H9 (cell line): Measurements from ENCODE around the gene PRKCD. TPM values are rescaled to one million over a fixed set of nuclear protein-coding genes. Genes with fewer than 3 reads are reported as not detected.

Source experiments
- DNase-seq: peaks from one replicate; pipeline ENCODE4 v3.0.0-alpha.2; 2017
- H2AFZ ChIP-seq: one replicate; pipeline ENCODE4 v1.6.1; 2013; ENCODE audit warnings: mild to moderate bottlenecking, low read length, control low read depth, moderate library complexity
- H2AK5ac ChIP-seq: 2 replicates; pipeline ENCODE4 v1.6.1; 2013; ENCODE audit warnings: low read length, control low read depth, mixed read lengths; ENCODE audit not compliant: insufficient read length
- H2BK120ac ChIP-seq: one replicate; pipeline ENCODE4 v1.6.1; 2013; ENCODE audit warnings: low read depth, mild to moderate bottlenecking, low read length, control low read depth, inconsistent platforms; ENCODE audit not compliant: poor library complexity, severe bottlenecking
- H2BK12ac ChIP-seq: 2 replicates; pipeline ENCODE4 v1.6.1; 2013; ENCODE audit warnings: low read length, control low read depth, mixed read lengths, low read depth; ENCODE audit not compliant: insufficient read length
- H2BK15ac ChIP-seq: 2 replicates; pipeline ENCODE4 v1.6.1; 2013; ENCODE audit warnings: low read depth, low read length, control low read depth
- H2BK20ac ChIP-seq: one replicate; pipeline ENCODE4 v1.6.1; 2013; ENCODE audit warnings: low read depth, mild to moderate bottlenecking, low read length, control low read depth, inconsistent platforms; ENCODE audit not compliant: poor library complexity, severe bottlenecking
- H2BK5ac ChIP-seq: 2 replicates; pipeline ENCODE4 v1.6.1; 2013; ENCODE audit warnings: low read length, control low read depth, mixed read lengths; ENCODE audit not compliant: insufficient read length
- H3K14ac ChIP-seq: 2 replicates; pipeline ENCODE4 v1.6.1; 2013; ENCODE audit warnings: low read length, control low read depth; ENCODE audit not compliant: insufficient read depth
- H3K18ac ChIP-seq: 2 replicates; pipeline ENCODE4 v1.6.1; 2013; ENCODE audit warnings: low read depth, mild to moderate bottlenecking, mixed read lengths, low read length, control low read depth; ENCODE audit not compliant: insufficient read length
- H3K23ac ChIP-seq: 2 replicates; pipeline ENCODE4 v1.6.1; 2013; ENCODE audit warnings: low read length, control low read depth, mixed read lengths, low read depth; ENCODE audit not compliant: insufficient read length
- H3K23me2 ChIP-seq: 2 replicates; pipeline ENCODE4 v1.6.1; 2013; ENCODE audit warnings: low read depth, mild to moderate bottlenecking, mixed read lengths, low read length, control low read depth; ENCODE audit not compliant: insufficient read length, poor library complexity, severe bottlenecking
- H3K27ac ChIP-seq: 2 replicates; pipeline ENCODE4 v1.5.1; 2013; ENCODE audit warnings: low read length, control low read depth, mixed read lengths, low read depth; ENCODE audit not compliant: insufficient read length
- H3K27me3 ChIP-seq: 2 replicates; pipeline ENCODE4 v1.6.1; 2013; ENCODE audit warnings: low read length, control low read depth, inconsistent platforms; ENCODE audit not compliant: insufficient read depth
- H3K4ac ChIP-seq: 2 replicates; pipeline ENCODE4 v1.6.1; 2013; ENCODE audit warnings: low read depth, mild to moderate bottlenecking, control low read depth, inconsistent platforms, low read length, moderate library complexity
- H3K4me1 ChIP-seq: 2 replicates; pipeline ENCODE4 v1.6.1; 2013; ENCODE audit warnings: low read length, control low read depth, inconsistent platforms; ENCODE audit not compliant: insufficient read depth
- H3K4me2 ChIP-seq: 2 replicates; pipeline ENCODE4 v1.6.1; 2013; ENCODE audit warnings: low read length, control low read depth, mixed read lengths; ENCODE audit not compliant: insufficient read length, insufficient read depth
- H3K56ac ChIP-seq: 2 replicates; pipeline ENCODE4 v1.6.1; 2013; ENCODE audit warnings: low read depth, mild to moderate bottlenecking, mixed read lengths, low read length, control low read depth; ENCODE audit not compliant: insufficient read length
- H3K79me1 ChIP-seq: 2 replicates; pipeline ENCODE4 v1.6.1; 2013; ENCODE audit warnings: low read depth, mild to moderate bottlenecking, moderate library complexity, low read length, control low read depth, inconsistent platforms; ENCODE audit not compliant: insufficient read depth, poor library complexity, severe bottlenecking
- H3K79me2 ChIP-seq: 2 replicates; pipeline ENCODE4 v1.6.1; 2013; ENCODE audit warnings: low read length, control low read depth, inconsistent platforms; ENCODE audit not compliant: insufficient read depth
- H3K9ac ChIP-seq: 2 replicates; pipeline ENCODE4 v1.6.1; 2013; ENCODE audit warnings: low read length, control low read depth, mixed read lengths; ENCODE audit not compliant: insufficient read length; ENCODE audit errors: extremely low read depth
- H3K9me3 ChIP-seq: one replicate; pipeline ENCODE4 v1.6.1; 2013; ENCODE audit warnings: low read depth, low read length, inconsistent platforms; ENCODE audit not compliant: control insufficient read depth
- H3T11ph ChIP-seq: one replicate; pipeline ENCODE4 v1.6.1; 2013; ENCODE audit warnings: mild to moderate bottlenecking, low read length, control low read depth, inconsistent platforms
- H4K20me1 ChIP-seq: one replicate; pipeline ENCODE4 v1.6.1; 2013; ENCODE audit not compliant: control insufficient read depth, insufficient read length, insufficient read depth
- H4K5ac ChIP-seq: 2 replicates; pipeline ENCODE4 v1.6.1; 2013; ENCODE audit warnings: low read depth, mild to moderate bottlenecking, mixed read lengths, low read length, control low read depth; ENCODE audit not compliant: insufficient read length
- H4K8ac ChIP-seq: replicated peaks from 2 replicates; pipeline ENCODE4 v1.6.1; 2013; ENCODE audit warnings: low read length, control low read depth, mixed read lengths, low read depth; ENCODE audit not compliant: insufficient read length
- H4K91ac ChIP-seq: 2 replicates; pipeline ENCODE4 v1.6.1; 2013; ENCODE audit warnings: low read depth, mild to moderate bottlenecking, moderate library complexity, mixed read lengths, low read length, control low read depth; ENCODE audit not compliant: insufficient read length
- H3K27ac Mint-ChIP-seq, 3 experiments: 2 replicates in 2 of 3; 3 replicates in 1 of 3; pipeline ENCODE4 v1.8.0; 2020 to 2021; ENCODE audit warnings: mixed read lengths in 3 of 3, mild to moderate bottlenecking in 1 of 3, moderate library complexity in 1 of 3
- H3K27me3 Mint-ChIP-seq: 2 replicates; pipeline ENCODE4 v1.8.0; 2021; ENCODE audit warnings: low read depth, mild to moderate bottlenecking, moderate library complexity, mixed read lengths
- H3K36me3 Mint-ChIP-seq, 3 experiments: 2 replicates in 2 of 3; 3 replicates in 1 of 3; pipeline ENCODE4 v1.8.0; 2020 to 2021; ENCODE audit warnings: low read depth in 3 of 3, mixed read lengths in 3 of 3; ENCODE audit not compliant: insufficient read depth in 1 of 3
- H3K4me1 Mint-ChIP-seq, 2 experiments: 2 replicates each; pipeline ENCODE4 v1.8.0; 2020; ENCODE audit warnings: mixed read lengths in 2 of 2
- H3K4me3 Mint-ChIP-seq, 2 experiments: 2 replicates in 1 of 2; 3 replicates in 1 of 2; pipeline ENCODE4 v1.8.0; 2020 to 2021; ENCODE audit warnings: mild to moderate bottlenecking in 2 of 2, mixed read lengths in 2 of 2, moderate library complexity in 1 of 2
- H3K9me3 Mint-ChIP-seq, 2 experiments: 2 replicates in 1 of 2; 3 replicates in 1 of 2; pipeline ENCODE4 v1.8.0; 2020; ENCODE audit warnings: mild to moderate bottlenecking in 2 of 2, mixed read lengths in 2 of 2, moderate library complexity in 1 of 2
- WGBS: extraction: QIAGEN DNeasy Blood & Tissue Kit; methylation state at CpG from one replicate; pipeline ENCODE4 v1.1.7; 2013; ENCODE audit warnings: missing lambda C conversion rate, low lambda C conversion rate, mixed read lengths; ENCODE audit not compliant: insufficient read length; ENCODE audit errors: extremely low coverage; 5-methylcytosine and 5-hydroxymethylcytosine counted together
- total RNA-seq: library from RNA; stranded (reverse); gene quantifications from 2 replicates; pipeline ENCODE4 v1.2.1, GENCODE V29; 2021
- TF ChIP-seq, protein P1 (sequence below): fragments of 200-600 bp; sonication (generic); conservative IDR thresholded peaks from 3 replicates; pipeline ENCODE4 v1.8.0; 2021; ENCODE audit warnings: antibody characterized with exemption, mild to moderate bottlenecking

The PRKCD gene
- total RNA-seq, 1 experiment from 2014 or later, result 23.7 TPM

DNA sequence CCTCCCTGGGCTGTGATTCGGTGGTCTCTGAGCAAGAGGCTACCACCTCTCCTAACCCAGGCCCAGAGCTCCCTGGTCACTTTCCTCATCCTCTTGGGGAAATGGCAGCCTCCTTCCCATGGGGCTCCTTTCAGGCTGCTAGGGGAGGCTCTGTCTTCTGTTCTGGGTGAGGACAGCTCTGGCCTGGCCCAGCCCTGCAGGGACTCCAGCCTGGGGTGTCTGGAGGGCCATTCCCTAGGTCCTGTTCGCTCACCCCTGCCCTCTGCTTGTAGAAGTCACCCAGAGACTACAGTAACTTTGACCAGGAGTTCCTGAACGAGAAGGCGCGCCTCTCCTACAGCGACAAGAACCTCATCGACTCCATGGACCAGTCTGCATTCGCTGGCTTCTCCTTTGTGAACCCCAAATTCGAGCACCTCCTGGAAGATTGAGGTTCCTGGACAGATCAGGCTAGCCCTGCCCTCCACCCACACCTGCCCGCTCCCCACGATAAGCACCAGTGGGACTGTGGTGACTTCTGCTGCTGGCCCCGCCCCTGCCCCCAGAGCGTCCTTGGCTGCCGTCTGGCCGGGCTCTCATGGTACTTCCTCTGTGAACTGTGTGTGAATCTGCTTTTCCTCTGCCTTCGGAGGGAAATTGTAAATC lies 30.9 kb downstream of the PRKCD start:
- no peaks in the 10 kb centered on the region for H3K79me2 ChIP-seq
- H2AFZ ChIP-seq, result no peak overlapping the region
- H2BK5ac ChIP-seq, result no peak overlapping the region
- no peaks in the 10 kb centered on the region for H4K20me1 ChIP-seq
- H3K9me3 ChIP-seq, result no peaks in the 10 kb centered on the region
- no peak overlapping the region; a peak in 1 of 7 replicates for H3K27ac Mint-ChIP-seq
- H3K4me2 ChIP-seq, result no peak overlapping the region
- no peaks in the 10 kb centered on the region for H3K9me3 Mint-ChIP-seq
- no peak overlapping the region for H3K14ac ChIP-seq
- DNase-seq, result no peak
- no peak overlapping the region for H2AK5ac ChIP-seq
- no peak overlapping the region for H3T11ph ChIP-seq
- H3K4me3 Mint-ChIP-seq, result no peak overlapping the region
- H3K27me3 ChIP-seq, result no peaks in the 10 kb centered on the region
- H3K27me3 Mint-ChIP-seq, result peaks cover 4% of the 10 kb centered on the region
- no CpG with 5 or more reads among the region's 16 CpGs for WGBS
- H2BK20ac ChIP-seq, result no peak overlapping the region
- H3K27ac ChIP-seq, result no peak overlapping the region
- H3K4me1 ChIP-seq, result no peaks in the 10 kb centered on the region; the same call in 1 of the 2 replicates
- no peak overlapping the region for H4K5ac ChIP-seq
- H3K23me2 ChIP-seq, result no peaks in the 10 kb centered on the region
- TF ChIP-seq, protein P1, sequence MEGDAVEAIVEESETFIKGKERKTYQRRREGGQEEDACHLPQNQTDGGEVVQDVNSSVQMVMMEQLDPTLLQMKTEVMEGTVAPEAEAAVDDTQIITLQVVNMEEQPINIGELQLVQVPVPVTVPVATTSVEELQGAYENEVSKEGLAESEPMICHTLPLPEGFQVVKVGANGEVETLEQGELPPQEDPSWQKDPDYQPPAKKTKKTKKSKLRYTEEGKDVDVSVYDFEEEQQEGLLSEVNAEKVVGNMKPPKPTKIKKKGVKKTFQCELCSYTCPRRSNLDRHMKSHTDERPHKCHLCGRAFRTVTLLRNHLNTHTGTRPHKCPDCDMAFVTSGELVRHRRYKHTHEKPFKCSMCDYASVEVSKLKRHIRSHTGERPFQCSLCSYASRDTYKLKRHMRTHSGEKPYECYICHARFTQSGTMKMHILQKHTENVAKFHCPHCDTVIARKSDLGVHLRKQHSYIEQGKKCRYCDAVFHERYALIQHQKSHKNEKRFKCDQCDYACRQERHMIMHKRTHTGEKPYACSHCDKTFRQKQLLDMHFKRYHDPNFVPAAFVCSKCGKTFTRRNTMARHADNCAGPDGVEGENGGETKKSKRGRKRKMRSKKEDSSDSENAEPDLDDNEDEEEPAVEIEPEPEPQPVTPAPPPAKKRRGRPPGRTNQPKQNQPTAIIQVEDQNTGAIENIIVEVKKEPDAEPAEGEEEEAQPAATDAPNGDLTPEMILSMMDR, result no peak
- H3K4ac ChIP-seq, result no peak overlapping the region
- H3K79me1 ChIP-seq, result no peaks in the 10 kb centered on the region
- H2BK12ac ChIP-seq, result no peak overlapping the region
- no peak overlapping the region for H4K8ac ChIP-seq
- H3K18ac ChIP-seq, result no peak overlapping the region
- no peak overlapping the region for H3K23ac ChIP-seq
- peaks cover 2 to 23% (median 13%) of the 10 kb centered on the region in 3 experiments; a peak in 6 of 7 replicates for H3K36me3 Mint-ChIP-seq
- no peak overlapping the region for H3K56ac ChIP-seq
- no peak overlapping the region for H2BK15ac ChIP-seq
- H3K9ac ChIP-seq, result no peak overlapping the region
- H4K91ac ChIP-seq, result no peak overlapping the region
- no peak overlapping the region for H2BK120ac ChIP-seq
- peaks cover 15 to 28% of the 10 kb centered on the region in 2 experiments for H3K4me1 Mint-ChIP-seq
